GM12892 (cell line): Measurements from ENCODE around the gene GNAZ.

ENCODE experiments used
- POLR2A ChIP-seq: IDR thresholded peaks from 2 replicates; pipeline ENCODE4 v1.6.1; 2011; ENCODE audit warnings: low read depth, low read length, control low read depth
- POLR2AphosphoS5 ChIP-seq: IDR thresholded peaks from 2 replicates; pipeline ENCODE4 v1.6.1; 2011; ENCODE audit warnings: low read depth, low read length, control low read depth

GRCh38 chr22:23067023-23067650, 3.2 kb upstream of the GNAZ start:
- no peak for TF ChIP-seq POLR2A
- TF ChIP-seq POLR2AphosphoS5, result no peak
